Measurements from ENCODE around the gene SAP130. TPM values are rescaled to one million over a fixed set of nuclear protein-coding genes. Genes with fewer than 3 reads are reported as not detected.
"Not testable (repeated sequence)": the region's sequence is repeated elsewhere in the genome, so short reads cannot be mapped to it uniquely, and the experiment has no call there.

SAP130 gene
- polyA plus RNA-seq, 4 donors = 7.0 to 32.1 (median 7.8) TPM

DNA sequence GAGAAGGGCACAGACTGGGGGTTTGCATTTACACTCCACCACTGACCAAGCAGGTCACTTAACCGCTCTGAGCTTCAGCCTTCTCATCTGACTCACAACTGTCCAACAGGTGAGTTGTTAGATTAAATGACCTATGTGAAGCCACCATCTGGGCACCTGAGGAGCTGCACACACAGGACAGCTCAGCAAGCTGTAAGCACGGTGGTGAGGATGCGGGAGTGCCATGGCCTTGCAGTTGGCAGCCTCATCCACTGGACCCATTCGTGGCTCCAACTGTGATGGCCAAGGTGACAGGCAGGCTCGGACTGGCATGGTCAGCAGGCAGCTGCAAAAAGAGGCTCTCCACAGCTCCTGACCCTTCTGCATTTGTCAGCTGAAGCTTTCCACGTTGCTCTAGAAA is 118.8 kb downstream of the SAP130 start:
- H3K9me3 ChIP-seq (ENCODE audit: control insufficient read depth in 2 of 2, insufficient read depth in 1 of 2, low read depth in 1 of 2, low read length in 1 of 2) = no peaks in the 10 kb centered on the region
- H3K27me3 ChIP-seq (ENCODE audit: control insufficient read depth in 3 of 3, insufficient read depth in 3 of 3, low read length in 3 of 3) = no peaks in the 10 kb centered on the region
- H3K27ac ChIP-seq (ENCODE audit: low read depth in 1 of 3, low read length in 2 of 3) = no peak overlapping the region
- no peaks in the 10 kb centered on the region for H3K36me3 ChIP-seq (ENCODE audit: control insufficient read depth in 3 of 3, insufficient read depth in 2 of 3, low read depth in 1 of 3, low read length in 3 of 3)
- DNase-seq = peak in 1 of 2 donors; percentile 30
- H3K4me1 ChIP-seq (ENCODE audit: control insufficient read depth in 3 of 3, insufficient read depth in 2 of 3, low read depth in 1 of 3, low read length in 2 of 3) = no peaks in the 10 kb centered on the region
- H3K4me3 ChIP-seq (ENCODE audit: low read depth in 1 of 3, low read length in 3 of 3) = no peak overlapping the region
- WGBS, 3 donors = 60 to 72% (median 62%) methylated on average over 6 of the region's 6 CpGs
- no peak for FAIRE-seq

DNA sequence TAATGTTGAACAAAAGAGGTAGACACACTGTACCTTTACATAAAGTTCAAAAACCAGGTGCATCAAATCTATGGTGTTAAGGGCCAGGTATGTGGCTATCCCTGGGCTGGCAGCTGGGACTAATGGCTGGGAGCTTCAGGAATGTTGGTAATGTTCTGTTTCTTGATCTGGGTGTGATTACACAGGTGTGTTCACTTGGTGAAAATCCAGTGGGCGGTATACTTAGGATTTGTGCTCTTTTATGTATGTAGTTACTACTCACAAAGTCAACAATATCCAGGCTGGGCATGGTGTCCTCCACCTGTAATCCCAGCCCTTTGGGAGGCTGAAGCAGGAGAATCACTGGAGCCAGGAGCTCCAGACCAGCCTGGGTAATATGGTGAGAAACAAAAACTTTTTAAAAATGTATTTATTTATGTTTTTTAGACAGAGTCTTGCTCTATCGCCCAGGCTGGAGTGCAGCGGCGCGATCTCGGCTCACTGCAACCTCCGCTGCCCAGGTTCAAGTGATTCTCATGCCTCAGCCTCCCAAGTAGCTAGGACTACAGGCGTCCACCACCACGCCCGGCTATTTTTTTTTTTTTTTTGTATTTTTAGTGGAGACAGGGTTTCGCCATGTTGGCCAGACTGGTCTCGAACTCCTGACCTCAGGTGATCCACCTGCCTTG is 120.0 kb downstream of the SAP130 start:
- H3K4me3 ChIP-seq (ENCODE audit: low read depth in 1 of 3, low read length in 3 of 3); H3K36me3 ChIP-seq (ENCODE audit: control insufficient read depth in 3 of 3, insufficient read depth in 2 of 3, low read depth in 1 of 3, low read length in 3 of 3); DNase-seq; FAIRE-seq; H3K27ac ChIP-seq (ENCODE audit: low read depth in 1 of 3, low read length in 2 of 3); H3K9me3 ChIP-seq (ENCODE audit: control insufficient read depth in 2 of 2, insufficient read depth in 1 of 2, low read depth in 1 of 2, low read length in 1 of 2); H3K4me1 ChIP-seq (ENCODE audit: control insufficient read depth in 3 of 3, insufficient read depth in 2 of 3, low read depth in 1 of 3, low read length in 2 of 3); H3K27me3 ChIP-seq (ENCODE audit: control insufficient read depth in 3 of 3, insufficient read depth in 3 of 3, low read length in 3 of 3): not testable (repeated sequence)
- WGBS, 3 donors = 90 to 93% (median 92%) methylated on average over 9 to 12 of the region's 12 CpGs

DNA sequence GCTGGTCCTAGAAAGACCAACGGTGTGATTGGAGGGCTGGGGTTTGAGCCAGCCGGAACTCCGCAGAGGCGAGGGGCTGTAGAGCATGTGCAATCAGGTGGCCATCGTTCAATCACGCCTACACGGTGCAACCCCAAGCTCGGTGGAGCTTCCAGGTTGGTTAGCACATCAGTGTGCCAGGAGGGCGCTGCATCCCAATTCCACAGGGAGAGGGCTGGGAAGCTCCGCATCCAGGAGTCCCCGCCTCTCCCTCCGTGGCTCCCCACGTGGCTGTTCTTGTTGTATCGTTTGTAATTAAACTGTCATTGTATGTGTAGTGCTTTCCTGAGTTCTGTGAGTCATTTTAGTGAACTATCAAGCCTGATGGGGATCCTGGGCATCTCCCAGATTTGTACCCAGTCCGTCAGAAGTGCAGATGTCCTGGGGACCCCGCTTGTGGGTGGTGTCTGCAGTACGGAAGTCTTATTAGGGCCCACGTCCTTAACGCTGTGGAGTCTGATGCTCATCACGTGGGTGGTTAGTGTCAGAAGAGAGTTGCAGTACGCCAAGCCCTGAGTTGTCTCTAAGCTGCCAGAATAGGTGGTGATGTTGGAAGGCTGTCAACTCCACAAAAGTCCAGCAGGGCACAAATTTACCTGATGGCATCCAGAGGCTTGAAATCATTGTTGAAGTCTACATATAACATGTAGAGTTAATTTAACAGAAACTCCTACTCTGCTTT is 121.5 kb downstream of the SAP130 start:
- no peak overlapping the region for H3K4me3 ChIP-seq (ENCODE audit: low read depth in 1 of 3, low read length in 3 of 3)
- H3K9me3 ChIP-seq (ENCODE audit: control insufficient read depth in 2 of 2, insufficient read depth in 1 of 2, low read depth in 1 of 2, low read length in 1 of 2) = peaks cover 0 to 3% of the 10 kb centered on the region in 2 donors
- no peaks in the 10 kb centered on the region for H3K36me3 ChIP-seq (ENCODE audit: control insufficient read depth in 3 of 3, insufficient read depth in 2 of 3, low read depth in 1 of 3, low read length in 3 of 3)
- FAIRE-seq = no peak
- no peak for DNase-seq
- H3K27ac ChIP-seq (ENCODE audit: low read depth in 1 of 3, low read length in 2 of 3) = no peak overlapping the region
- WGBS, 3 donors = 60 to 72% (median 62%) methylated on average over 21 of the region's 21 CpGs
- no peaks in the 10 kb centered on the region for H3K4me1 ChIP-seq (ENCODE audit: control insufficient read depth in 3 of 3, insufficient read depth in 2 of 3, low read depth in 1 of 3, low read length in 2 of 3)
- H3K27me3 ChIP-seq (ENCODE audit: control insufficient read depth in 3 of 3, insufficient read depth in 3 of 3, low read length in 3 of 3) = no peaks in the 10 kb centered on the region

DNA sequence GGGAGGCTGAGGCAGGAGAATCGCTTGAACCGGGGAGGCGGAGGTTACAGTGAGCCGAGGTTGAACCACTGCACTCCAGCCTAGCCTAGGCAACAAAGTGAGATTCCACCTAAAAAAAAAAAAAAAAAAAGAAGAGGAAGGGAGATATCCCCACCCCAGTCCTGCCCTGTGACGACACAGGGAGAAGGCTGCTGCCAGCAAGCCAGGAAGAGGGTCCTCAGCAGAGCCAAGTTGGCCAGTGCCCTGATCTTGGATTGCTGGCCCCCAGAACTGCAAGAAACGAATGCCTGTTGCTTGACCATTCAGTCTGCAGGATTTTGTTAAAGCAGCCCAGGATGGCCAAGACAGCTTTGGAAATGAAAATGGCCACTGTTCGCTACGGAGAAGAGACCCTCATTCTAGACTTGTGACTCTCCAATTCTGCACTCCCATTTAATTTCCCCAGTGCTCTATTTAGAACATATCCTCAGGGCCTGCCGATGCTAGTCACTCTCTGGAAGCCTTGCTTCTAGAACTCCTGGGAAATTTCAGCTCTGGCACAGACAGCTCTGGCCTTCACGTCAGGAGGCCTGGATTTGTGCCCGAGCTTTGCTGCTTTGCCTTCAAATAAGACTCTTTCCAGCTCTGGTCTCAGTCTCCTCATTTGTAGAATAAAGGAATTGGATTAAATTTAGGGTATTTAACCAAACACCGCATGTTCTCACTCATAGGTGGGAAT is 126.4 kb downstream of the SAP130 start:
- H3K27ac ChIP-seq (ENCODE audit: low read depth in 1 of 3, low read length in 2 of 3) = no peak overlapping the region
- no peak for FAIRE-seq

DNA sequence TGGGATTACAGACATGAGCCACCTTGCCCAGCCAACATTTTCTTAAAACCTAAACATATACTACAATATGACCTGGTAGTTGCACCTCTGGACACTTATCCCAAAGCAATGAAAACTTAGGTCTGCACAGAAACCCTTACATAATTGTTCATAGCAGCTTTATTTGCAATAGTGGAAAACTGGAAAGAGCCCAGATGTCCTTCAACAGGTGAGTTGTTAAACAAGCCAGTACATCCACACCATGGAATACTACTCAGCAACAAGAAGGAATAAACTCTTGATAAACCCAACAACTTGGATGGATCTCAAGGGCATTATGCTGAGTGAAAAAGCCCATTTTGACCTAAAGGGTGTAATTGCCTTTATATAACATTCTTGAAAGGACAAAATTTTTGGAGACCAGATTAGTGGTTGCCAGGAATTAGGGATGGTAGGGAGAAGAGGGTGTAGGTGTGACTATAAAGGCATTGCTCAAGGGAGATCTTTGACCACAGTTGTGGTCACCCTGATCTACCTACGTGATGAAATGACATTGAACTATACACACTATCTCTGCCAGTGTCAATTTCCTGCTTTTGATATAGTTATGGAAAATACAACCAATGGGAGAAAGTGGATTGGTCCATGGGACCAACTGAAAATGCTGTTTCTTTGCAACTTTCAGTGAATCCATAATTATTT is 130.2 kb downstream of the SAP130 start:
- Histone ChIP-seq H3K27me3 (ENCODE audit: control insufficient read depth in 3 of 3, insufficient read depth in 3 of 3, low read length in 3 of 3) (no peaks in the 10 kb centered on the region), H3K4me1 (ENCODE audit: control insufficient read depth in 3 of 3, insufficient read depth in 2 of 3, low read depth in 1 of 3, low read length in 2 of 3) (no peaks in the 10 kb centered on the region), H3K36me3 (ENCODE audit: control insufficient read depth in 3 of 3, insufficient read depth in 2 of 3, low read depth in 1 of 3, low read length in 3 of 3) (no peaks in the 10 kb centered on the region), H3K4me3 (ENCODE audit: low read depth in 1 of 3, low read length in 3 of 3) (no peak overlapping the region), H3K27ac (ENCODE audit: low read depth in 1 of 3, low read length in 2 of 3) (no peak overlapping the region), H3K9me3 (ENCODE audit: control insufficient read depth in 2 of 2, insufficient read depth in 1 of 2, low read depth in 1 of 2, low read length in 1 of 2) (no peaks in the 10 kb centered on the region)
- FAIRE-seq (no peak), DNase-seq (no peak)
- WGBS, 3 donors = 20 to 44% (median 34%) methylated on average over 1 of the region's 1 CpG

More for the DNA sequence above, 126.4 kb downstream of the SAP130 start:
- no peaks in the 10 kb centered on the region for H3K36me3 ChIP-seq (ENCODE audit: control insufficient read depth in 3 of 3, insufficient read depth in 2 of 3, low read depth in 1 of 3, low read length in 3 of 3)
- H3K27me3 ChIP-seq (ENCODE audit: control insufficient read depth in 3 of 3, insufficient read depth in 3 of 3, low read length in 3 of 3) = no peaks in the 10 kb centered on the region
- 77 to 90% (median 87%) methylated on average over 12 of the region's 12 CpGs for WGBS, 3 donors
- peaks cover 0 to 3% of the 10 kb centered on the region in 2 donors for H3K9me3 ChIP-seq (ENCODE audit: control insufficient read depth in 2 of 2, insufficient read depth in 1 of 2, low read depth in 1 of 2, low read length in 1 of 2)
- no peak overlapping the region for H3K4me3 ChIP-seq (ENCODE audit: low read depth in 1 of 3, low read length in 3 of 3)
- DNase-seq = no peak
- no peaks in the 10 kb centered on the region for H3K4me1 ChIP-seq (ENCODE audit: control insufficient read depth in 3 of 3, insufficient read depth in 2 of 3, low read depth in 1 of 3, low read length in 2 of 3)

DNA sequence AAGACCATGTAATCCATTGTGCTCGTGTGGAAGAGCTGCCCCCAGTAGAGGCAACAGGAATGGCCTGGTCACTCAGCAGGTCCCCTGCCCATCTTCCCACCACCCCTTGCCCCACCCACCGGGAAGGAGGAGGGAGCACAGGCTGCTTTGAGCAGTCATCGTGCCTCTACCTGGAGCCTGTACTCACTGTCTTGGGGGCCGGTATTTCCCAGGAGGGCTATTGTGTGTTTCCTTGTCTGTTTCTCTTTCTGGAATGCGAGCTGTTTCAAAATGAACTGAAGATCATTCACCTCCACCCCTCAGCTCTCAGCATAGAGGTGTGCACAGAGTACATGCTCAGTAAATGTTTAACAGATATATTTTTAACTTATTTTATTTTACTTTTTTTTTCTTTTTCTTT is 134.4 kb downstream of the SAP130 start:
- Histone ChIP-seq H3K27me3 (ENCODE audit: control insufficient read depth in 3 of 3, insufficient read depth in 3 of 3, low read length in 3 of 3) (no peaks in the 10 kb centered on the region), H3K36me3 (ENCODE audit: control insufficient read depth in 3 of 3, insufficient read depth in 2 of 3, low read depth in 1 of 3, low read length in 3 of 3) (peaks cover 0 to 3% (median 0%) of the 10 kb centered on the region in 3 donors), H3K4me3 (ENCODE audit: low read depth in 1 of 3, low read length in 3 of 3) (no peak overlapping the region), H3K9me3 (ENCODE audit: control insufficient read depth in 2 of 2, insufficient read depth in 1 of 2, low read depth in 1 of 2, low read length in 1 of 2) (no peaks in the 10 kb centered on the region), H3K4me1 (ENCODE audit: control insufficient read depth in 3 of 3, insufficient read depth in 2 of 3, low read depth in 1 of 3, low read length in 2 of 3) (no peaks in the 10 kb centered on the region), H3K27ac (ENCODE audit: low read depth in 1 of 3, low read length in 2 of 3) (no peak overlapping the region)
- DNase-seq = peak in 1 of 2 donors; percentile 15
- 61 to 77% (median 77%) methylated on average over 5 of the region's 5 CpGs for WGBS, 3 donors
- FAIRE-seq = no peak

DNA sequence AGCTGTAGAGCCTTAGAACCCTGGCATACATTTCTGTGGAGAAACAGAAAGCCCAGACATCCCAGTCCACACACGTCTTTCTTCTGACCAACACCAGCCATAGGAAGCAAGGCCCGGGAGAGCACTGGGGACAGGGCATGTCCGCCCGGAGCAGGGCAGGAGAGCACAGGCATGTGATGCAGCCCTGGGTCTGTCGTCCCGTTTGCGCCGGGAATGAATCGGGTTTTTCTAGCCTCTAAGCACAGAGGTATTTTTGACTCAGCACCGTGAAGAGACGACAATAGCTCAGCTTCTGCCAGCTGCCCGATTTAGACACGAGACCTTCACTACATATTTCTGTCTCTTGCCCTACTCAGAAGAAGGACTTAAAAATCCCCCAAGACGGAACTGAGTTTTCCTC is 134.8 kb downstream of the SAP130 start:
- FAIRE-seq = no peak
- Histone ChIP-seq H3K27ac (ENCODE audit: low read depth in 1 of 3, low read length in 2 of 3) (no peak overlapping the region), H3K36me3 (ENCODE audit: control insufficient read depth in 3 of 3, insufficient read depth in 2 of 3, low read depth in 1 of 3, low read length in 3 of 3) (peaks cover 0 to 3% (median 0%) of the 10 kb centered on the region in 3 donors), H3K4me1 (ENCODE audit: control insufficient read depth in 3 of 3, insufficient read depth in 2 of 3, low read depth in 1 of 3, low read length in 2 of 3) (no peaks in the 10 kb centered on the region), H3K4me3 (ENCODE audit: low read depth in 1 of 3, low read length in 3 of 3) (no peak overlapping the region), H3K9me3 (ENCODE audit: control insufficient read depth in 2 of 2, insufficient read depth in 1 of 2, low read depth in 1 of 2, low read length in 1 of 2) (no peaks in the 10 kb centered on the region), H3K27me3 (ENCODE audit: control insufficient read depth in 3 of 3, insufficient read depth in 3 of 3, low read length in 3 of 3) (no peaks in the 10 kb centered on the region)
- DNase-seq = no peak
- WGBS, 3 donors = 87 to 92% (median 89%) methylated on average over 14 of the region's 14 CpGs

DNA sequence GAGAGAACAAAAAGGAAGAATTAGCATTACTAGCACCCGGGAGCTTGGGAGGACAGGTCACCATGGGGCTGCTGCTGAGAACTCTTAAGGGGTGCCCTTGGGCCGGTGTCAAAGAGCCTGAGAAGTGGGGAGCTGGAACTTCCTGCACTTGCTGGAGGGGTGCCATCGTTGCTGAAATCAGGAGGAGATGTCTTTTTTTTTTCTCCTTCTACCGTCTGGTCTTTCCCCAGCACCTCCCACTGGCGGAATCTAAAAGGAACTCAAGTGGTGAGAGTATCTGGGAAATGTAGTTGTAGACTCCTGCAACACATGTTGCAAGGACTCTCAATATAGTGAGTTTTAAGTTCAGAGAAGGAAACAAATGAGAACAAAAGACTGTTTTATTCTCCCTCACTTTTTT is 136.0 kb downstream of the SAP130 start:
- 41 to 50% (median 48%) methylated on average over 5 of the region's 5 CpGs for WGBS, 3 donors

More for the DNA sequence above, 136.0 kb downstream of the SAP130 start:
- FAIRE-seq (no peak), DNase-seq (no peak)
- H3K36me3 ChIP-seq (ENCODE audit: control insufficient read depth in 3 of 3, insufficient read depth in 2 of 3, low read depth in 1 of 3, low read length in 3 of 3) = peaks cover 0 to 3% (median 0%) of the 10 kb centered on the region in 3 donors
- H3K27me3 ChIP-seq (ENCODE audit: control insufficient read depth in 3 of 3, insufficient read depth in 3 of 3, low read length in 3 of 3) = no peaks in the 10 kb centered on the region
- H3K27ac ChIP-seq (ENCODE audit: low read depth in 1 of 3, low read length in 2 of 3) = no peak overlapping the region
- no peak overlapping the region for H3K4me3 ChIP-seq (ENCODE audit: low read depth in 1 of 3, low read length in 3 of 3)
- H3K9me3 ChIP-seq (ENCODE audit: control insufficient read depth in 2 of 2, insufficient read depth in 1 of 2, low read depth in 1 of 2, low read length in 1 of 2) = no peaks in the 10 kb centered on the region
- peaks cover 0 to 11% (median 8%) of the 10 kb centered on the region in 3 donors for H3K4me1 ChIP-seq (ENCODE audit: control insufficient read depth in 3 of 3, insufficient read depth in 2 of 3, low read depth in 1 of 3, low read length in 2 of 3)
